H9 (cell line): ENCODE results near the gene ZIK1. TPM values are rescaled to one million over a fixed set of nuclear protein-coding genes. Genes with fewer than 3 reads are reported as not detected.

Experiments used
- DNase-seq: peaks from one replicate; pipeline ENCODE4 v3.0.0-alpha.2; 2017
- H2AFZ ChIP-seq: one replicate; pipeline ENCODE4 v1.6.1; 2013; ENCODE audit warnings: mild to moderate bottlenecking, low read length, control low read depth, moderate library complexity
- H2AK5ac ChIP-seq: 2 replicates; pipeline ENCODE4 v1.6.1; 2013; ENCODE audit warnings: low read length, control low read depth, mixed read lengths; ENCODE audit not compliant: insufficient read length
- H2BK120ac ChIP-seq: one replicate; pipeline ENCODE4 v1.6.1; 2013; ENCODE audit warnings: low read depth, mild to moderate bottlenecking, low read length, control low read depth, inconsistent platforms; ENCODE audit not compliant: poor library complexity, severe bottlenecking
- H2BK12ac ChIP-seq: 2 replicates; pipeline ENCODE4 v1.6.1; 2013; ENCODE audit warnings: low read length, control low read depth, mixed read lengths, low read depth; ENCODE audit not compliant: insufficient read length
- H2BK15ac ChIP-seq: 2 replicates; pipeline ENCODE4 v1.6.1; 2013; ENCODE audit warnings: low read depth, low read length, control low read depth
- H2BK20ac ChIP-seq: one replicate; pipeline ENCODE4 v1.6.1; 2013; ENCODE audit warnings: low read depth, mild to moderate bottlenecking, low read length, control low read depth, inconsistent platforms; ENCODE audit not compliant: poor library complexity, severe bottlenecking
- H2BK5ac ChIP-seq: 2 replicates; pipeline ENCODE4 v1.6.1; 2013; ENCODE audit warnings: low read length, control low read depth, mixed read lengths; ENCODE audit not compliant: insufficient read length
- H3K14ac ChIP-seq: 2 replicates; pipeline ENCODE4 v1.6.1; 2013; ENCODE audit warnings: low read length, control low read depth; ENCODE audit not compliant: insufficient read depth
- H3K18ac ChIP-seq: 2 replicates; pipeline ENCODE4 v1.6.1; 2013; ENCODE audit warnings: low read depth, mild to moderate bottlenecking, mixed read lengths, low read length, control low read depth; ENCODE audit not compliant: insufficient read length
- H3K23ac ChIP-seq: 2 replicates; pipeline ENCODE4 v1.6.1; 2013; ENCODE audit warnings: low read length, control low read depth, mixed read lengths, low read depth; ENCODE audit not compliant: insufficient read length
- H3K23me2 ChIP-seq: 2 replicates; pipeline ENCODE4 v1.6.1; 2013; ENCODE audit warnings: low read depth, mild to moderate bottlenecking, mixed read lengths, low read length, control low read depth; ENCODE audit not compliant: insufficient read length, poor library complexity, severe bottlenecking
- H3K27ac ChIP-seq: 2 replicates; pipeline ENCODE4 v1.5.1; 2013; ENCODE audit warnings: low read length, control low read depth, mixed read lengths, low read depth; ENCODE audit not compliant: insufficient read length
- H3K27me3 ChIP-seq: 2 replicates; pipeline ENCODE4 v1.6.1; 2013; ENCODE audit warnings: low read length, control low read depth, inconsistent platforms; ENCODE audit not compliant: insufficient read depth
- H3K4ac ChIP-seq: 2 replicates; pipeline ENCODE4 v1.6.1; 2013; ENCODE audit warnings: low read depth, mild to moderate bottlenecking, control low read depth, inconsistent platforms, low read length, moderate library complexity
- H3K4me1 ChIP-seq: 2 replicates; pipeline ENCODE4 v1.6.1; 2013; ENCODE audit warnings: low read length, control low read depth, inconsistent platforms; ENCODE audit not compliant: insufficient read depth
- H3K4me2 ChIP-seq: 2 replicates; pipeline ENCODE4 v1.6.1; 2013; ENCODE audit warnings: low read length, control low read depth, mixed read lengths; ENCODE audit not compliant: insufficient read length, insufficient read depth
- H3K56ac ChIP-seq: 2 replicates; pipeline ENCODE4 v1.6.1; 2013; ENCODE audit warnings: low read depth, mild to moderate bottlenecking, mixed read lengths, low read length, control low read depth; ENCODE audit not compliant: insufficient read length
- H3K79me1 ChIP-seq: 2 replicates; pipeline ENCODE4 v1.6.1; 2013; ENCODE audit warnings: low read depth, mild to moderate bottlenecking, moderate library complexity, low read length, control low read depth, inconsistent platforms; ENCODE audit not compliant: insufficient read depth, poor library complexity, severe bottlenecking
- H3K79me2 ChIP-seq: 2 replicates; pipeline ENCODE4 v1.6.1; 2013; ENCODE audit warnings: low read length, control low read depth, inconsistent platforms; ENCODE audit not compliant: insufficient read depth
- H3K9ac ChIP-seq: 2 replicates; pipeline ENCODE4 v1.6.1; 2013; ENCODE audit warnings: low read length, control low read depth, mixed read lengths; ENCODE audit not compliant: insufficient read length; ENCODE audit errors: extremely low read depth
- H3K9me3 ChIP-seq: one replicate; pipeline ENCODE4 v1.6.1; 2013; ENCODE audit warnings: low read depth, low read length, inconsistent platforms; ENCODE audit not compliant: control insufficient read depth
- H3T11ph ChIP-seq: one replicate; pipeline ENCODE4 v1.6.1; 2013; ENCODE audit warnings: mild to moderate bottlenecking, low read length, control low read depth, inconsistent platforms
- H4K20me1 ChIP-seq: one replicate; pipeline ENCODE4 v1.6.1; 2013; ENCODE audit not compliant: control insufficient read depth, insufficient read length, insufficient read depth
- H4K5ac ChIP-seq: 2 replicates; pipeline ENCODE4 v1.6.1; 2013; ENCODE audit warnings: low read depth, mild to moderate bottlenecking, mixed read lengths, low read length, control low read depth; ENCODE audit not compliant: insufficient read length
- H4K8ac ChIP-seq: replicated peaks from 2 replicates; pipeline ENCODE4 v1.6.1; 2013; ENCODE audit warnings: low read length, control low read depth, mixed read lengths, low read depth; ENCODE audit not compliant: insufficient read length
- H4K91ac ChIP-seq: 2 replicates; pipeline ENCODE4 v1.6.1; 2013; ENCODE audit warnings: low read depth, mild to moderate bottlenecking, moderate library complexity, mixed read lengths, low read length, control low read depth; ENCODE audit not compliant: insufficient read length
- H3K27ac Mint-ChIP-seq, 3 experiments: 2 replicates in 2 of 3; 3 replicates in 1 of 3; pipeline ENCODE4 v1.8.0; 2020 to 2021; ENCODE audit warnings: mixed read lengths in 3 of 3, mild to moderate bottlenecking in 1 of 3, moderate library complexity in 1 of 3
- H3K27me3 Mint-ChIP-seq: 2 replicates; pipeline ENCODE4 v1.8.0; 2021; ENCODE audit warnings: low read depth, mild to moderate bottlenecking, moderate library complexity, mixed read lengths
- H3K36me3 Mint-ChIP-seq, 3 experiments: 2 replicates in 2 of 3; 3 replicates in 1 of 3; pipeline ENCODE4 v1.8.0; 2020 to 2021; ENCODE audit warnings: low read depth in 3 of 3, mixed read lengths in 3 of 3; ENCODE audit not compliant: insufficient read depth in 1 of 3
- H3K4me1 Mint-ChIP-seq, 2 experiments: 2 replicates each; pipeline ENCODE4 v1.8.0; 2020; ENCODE audit warnings: mixed read lengths in 2 of 2
- H3K4me3 Mint-ChIP-seq, 2 experiments: 2 replicates in 1 of 2; 3 replicates in 1 of 2; pipeline ENCODE4 v1.8.0; 2020 to 2021; ENCODE audit warnings: mild to moderate bottlenecking in 2 of 2, mixed read lengths in 2 of 2, moderate library complexity in 1 of 2
- H3K9me3 Mint-ChIP-seq, 2 experiments: 2 replicates in 1 of 2; 3 replicates in 1 of 2; pipeline ENCODE4 v1.8.0; 2020; ENCODE audit warnings: mild to moderate bottlenecking in 2 of 2, mixed read lengths in 2 of 2, moderate library complexity in 1 of 2
- WGBS: extraction: QIAGEN DNeasy Blood & Tissue Kit; methylation state at CpG from one replicate; pipeline ENCODE4 v1.1.7; 2013; ENCODE audit warnings: missing lambda C conversion rate, low lambda C conversion rate, mixed read lengths; ENCODE audit not compliant: insufficient read length; ENCODE audit errors: extremely low coverage; 5-methylcytosine and 5-hydroxymethylcytosine counted together
- total RNA-seq: library from RNA; stranded (reverse); gene quantifications from 2 replicates; pipeline ENCODE4 v1.2.1, GENCODE V29; 2021
- TF ChIP-seq, protein P1 (sequence below): fragments of 200-600 bp; sonication (generic); conservative IDR thresholded peaks from 3 replicates; pipeline ENCODE4 v1.8.0; 2021; ENCODE audit warnings: antibody characterized with exemption, mild to moderate bottlenecking

ZIK1 gene
- total RNA-seq, 1 experiment from 2014 or later, result 27.8 TPM

DNA sequence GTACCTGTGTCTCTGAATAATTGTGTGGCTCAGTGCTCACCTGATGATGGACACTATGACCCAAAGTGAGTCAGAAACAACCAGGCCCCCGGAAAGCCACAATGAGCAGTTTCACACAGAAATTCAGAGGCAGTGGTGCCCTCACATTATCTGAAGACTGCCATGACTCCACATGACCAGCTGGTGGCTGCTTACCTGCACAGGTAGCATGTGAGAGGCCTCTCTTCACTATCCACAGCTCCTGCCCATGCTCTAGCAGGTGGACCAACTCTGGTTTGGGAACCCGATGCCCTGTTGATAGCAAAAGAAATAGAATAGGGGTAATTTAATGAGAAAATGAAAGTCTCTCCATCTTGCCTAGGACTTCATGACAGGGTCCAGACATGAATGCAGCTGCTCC is 31.5 kb upstream of the ZIK1 start:
- H3K9me3 Mint-ChIP-seq, result peaks cover 15 to 49% of the 10 kb centered on the region in 2 experiments
- no peaks in the 10 kb centered on the region for H3K4me1 Mint-ChIP-seq

More for the DNA sequence above, 31.5 kb upstream of the ZIK1 start:
- H3K27ac ChIP-seq, result no peak overlapping the region
- DNase-seq, result no peak
- H2BK5ac ChIP-seq, result no peak overlapping the region
- H3K18ac ChIP-seq, result no peak overlapping the region
- H3K79me2 ChIP-seq, result no peaks in the 10 kb centered on the region
- H3K79me1 ChIP-seq, result no peaks in the 10 kb centered on the region
- H3K23ac ChIP-seq, result no peak overlapping the region
- no peak overlapping the region for H3K14ac ChIP-seq
- no peak overlapping the region for H3K56ac ChIP-seq
- H3K4me3 Mint-ChIP-seq, result no peak overlapping the region
- H3K27me3 ChIP-seq, result no peaks in the 10 kb centered on the region
- H2AFZ ChIP-seq, result no peak overlapping the region
- H4K5ac ChIP-seq, result no peak overlapping the region
- no peak overlapping the region for H4K91ac ChIP-seq
- TF ChIP-seq, protein P1, sequence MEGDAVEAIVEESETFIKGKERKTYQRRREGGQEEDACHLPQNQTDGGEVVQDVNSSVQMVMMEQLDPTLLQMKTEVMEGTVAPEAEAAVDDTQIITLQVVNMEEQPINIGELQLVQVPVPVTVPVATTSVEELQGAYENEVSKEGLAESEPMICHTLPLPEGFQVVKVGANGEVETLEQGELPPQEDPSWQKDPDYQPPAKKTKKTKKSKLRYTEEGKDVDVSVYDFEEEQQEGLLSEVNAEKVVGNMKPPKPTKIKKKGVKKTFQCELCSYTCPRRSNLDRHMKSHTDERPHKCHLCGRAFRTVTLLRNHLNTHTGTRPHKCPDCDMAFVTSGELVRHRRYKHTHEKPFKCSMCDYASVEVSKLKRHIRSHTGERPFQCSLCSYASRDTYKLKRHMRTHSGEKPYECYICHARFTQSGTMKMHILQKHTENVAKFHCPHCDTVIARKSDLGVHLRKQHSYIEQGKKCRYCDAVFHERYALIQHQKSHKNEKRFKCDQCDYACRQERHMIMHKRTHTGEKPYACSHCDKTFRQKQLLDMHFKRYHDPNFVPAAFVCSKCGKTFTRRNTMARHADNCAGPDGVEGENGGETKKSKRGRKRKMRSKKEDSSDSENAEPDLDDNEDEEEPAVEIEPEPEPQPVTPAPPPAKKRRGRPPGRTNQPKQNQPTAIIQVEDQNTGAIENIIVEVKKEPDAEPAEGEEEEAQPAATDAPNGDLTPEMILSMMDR, result peak; percentile 31; the same call in 1 of the 3 replicates
- no peak overlapping the region for H2BK20ac ChIP-seq
- peaks cover 91 to 96% (median 94%) of the 10 kb centered on the region in 3 experiments for H3K36me3 Mint-ChIP-seq
- no peaks in the 10 kb centered on the region for H4K20me1 ChIP-seq
- H2BK15ac ChIP-seq, result no peak overlapping the region
- H2BK120ac ChIP-seq, result no peak overlapping the region
- no CpG with 5 or more reads among the region's 2 CpGs for WGBS
- H3K4me2 ChIP-seq, result no peak overlapping the region
- no peak overlapping the region for H2BK12ac ChIP-seq
- H3T11ph ChIP-seq, result no peak overlapping the region
- H3K4me1 ChIP-seq, result no peaks in the 10 kb centered on the region
- H4K8ac ChIP-seq, result no peak overlapping the region
- H3K9me3 ChIP-seq, result peaks cover 6% of the 10 kb centered on the region
- no peak overlapping the region for H3K27ac Mint-ChIP-seq
- no peak overlapping the region for H2AK5ac ChIP-seq
- H3K9ac ChIP-seq, result no peak overlapping the region
- no peaks in the 10 kb centered on the region for H3K23me2 ChIP-seq
- no peak overlapping the region for H3K4ac ChIP-seq
- no peaks in the 10 kb centered on the region for H3K27me3 Mint-ChIP-seq
